GM15510 (cell line): ENCODE data around the gene AURKAIP1.

Experiments
- POLR2A ChIP-seq: IDR thresholded peaks from 3 replicates; pipeline ENCODE4 v1.6.1; 2011; ENCODE audit warnings: borderline replicate concordance; ENCODE audit not compliant: insufficient read length; ENCODE audit errors: extremely low read depth

AURKAIP1 gene

GRCh38 chr1:1335283-1335682 lies 39.7 kb downstream of the AURKAIP1 start:
- TF ChIP-seq POLR2A, result no peak

- no peak for TF ChIP-seq POLR2A
These were observed 40.2 kb downstream of the AURKAIP1 start for GRCh38 chr1:1334835-1335234.

GRCh38 chr1:1333551-1334241 lies 41.3 kb downstream of the AURKAIP1 start:
- TF ChIP-seq POLR2A, result no peak

GRCh38 chr1:1332774-1333480 lies 42.1 kb downstream of the AURKAIP1 start:
- TF ChIP-seq POLR2A, result no peak

- TF ChIP-seq POLR2A, result no peak
These were observed 42.8 kb downstream of the AURKAIP1 start for GRCh38 chr1:1332031-1332755.

GRCh38 chr1:1331068-1331965 lies 43.7 kb downstream of the AURKAIP1 start, which contains the start of gene TAS1R3:
TSS of gene TAS1R3 (plus strand) at chr1:1331280. CDS start at chr1:1331346, 66 bp downstream.
- no peak for TF ChIP-seq POLR2A

- no peak for TF ChIP-seq POLR2A
These were observed 44.5 kb downstream of the AURKAIP1 start for GRCh38 chr1:1330366-1331067.

- TF ChIP-seq POLR2A, result no peak
These were observed 45.5 kb downstream of the AURKAIP1 start for GRCh38 chr1:1329304-1330210.

GRCh38 chr1:1328254-1328653 lies 46.8 kb downstream of the AURKAIP1 start:
- no peak for TF ChIP-seq POLR2A

- TF ChIP-seq POLR2A, result no peak
These were observed 47.7 kb downstream of the AURKAIP1 start for GRCh38 chr1:1327291-1327690.

GRCh38 chr1:1326075-1326605 lies 48.9 kb downstream of the AURKAIP1 start:
- TF ChIP-seq POLR2A, result no peak

GRCh38 chr1:1325288-1326074 lies 49.5 kb downstream of the AURKAIP1 start:
- TF ChIP-seq POLR2A, result no peak
